ENCODE measurements around the gene PTPN7. TPM values are rescaled to one million over a fixed set of nuclear protein-coding genes. Genes with fewer than 3 reads are reported as not detected.
A peak's percentile ranks its signal among the peaks of the same experiment; 100 is the strongest.
"Not testable (repeated sequence)": the region's sequence is repeated elsewhere in the genome, so short reads cannot be mapped to it uniquely, and the experiment has no call there.

The PTPN7 gene
- total RNA-seq, 2 donors from 2014 or later: 1.8 to 4.7 TPM

GRCh38 chr1:202192770-202193613 lies 32.6 kb upstream of the PTPN7 start:
- DNase-seq (peak; percentile 45 to 71), ATAC-seq (peak; percentile 59)
- intact Hi-C loops (cut with DNase I, micrococcal nuclease): loop anchor here in 1 of 2 donors (5.0 kb wide), 1 partner anchor 119 kb away; no protein-coding TSS in a partner anchor

GRCh38 chr1:202191391-202191790 lies 31.0 kb upstream of the PTPN7 start:
- intact Hi-C loops (cut with DNase I, micrococcal nuclease): loop anchor here in 1 of 2 donors (5.0 kb wide), 1 partner anchor 121 kb away; no protein-coding TSS in a partner anchor

GRCh38 chr1:202189918-202190715 lies 29.7 kb upstream of the PTPN7 start:
- ATAC-seq: peak; percentile 13
- DNase-seq: no peak
- intact Hi-C loops (cut with DNase I, micrococcal nuclease): loop anchor here (5.0 kb wide), 2 partner anchors 122 to 527 kb away; no protein-coding TSS in a partner anchor

More at GRCh38 chr1:202191391-202191790, 31.0 kb upstream of the PTPN7 start:
- ATAC-seq, DNase-seq: not testable (repeated sequence)

GRCh38 chr1:202189001-202189790 lies 28.8 kb upstream of the PTPN7 start:
- intact Hi-C loops (cut with DNase I, micrococcal nuclease): loop anchor here in 1 of 2 donors (5.0 kb wide), 1 partner anchor 528 kb away; no protein-coding TSS in a partner anchor
- ATAC-seq (peak; percentile 42), DNase-seq (peak; percentile 54 to 89)

GRCh38 chr1:202187697-202188407 lies 27.4 kb upstream of the PTPN7 start:
- DNase-seq (no peak), ATAC-seq (no peak)
- intact Hi-C loops (cut with DNase I, micrococcal nuclease): loop anchor here in 1 of 2 donors (5.0 kb wide), 1 partner anchor 529 kb away; no protein-coding TSS in a partner anchor

GRCh38 chr1:202187041-202187671 lies 26.8 kb upstream of the PTPN7 start:
- intact Hi-C loops (cut with DNase I, micrococcal nuclease): loop anchor here in 1 of 2 donors (5.0 kb wide), 1 partner anchor 530 kb away; no protein-coding TSS in a partner anchor
- DNase-seq (peak; percentile 76 to 84), ATAC-seq (peak; percentile 90)

GRCh38 chr1:202186327-202186726 lies 25.9 kb upstream of the PTPN7 start:
- DNase-seq: no peak
- intact Hi-C loops (cut with DNase I, micrococcal nuclease): loop anchor here in 1 of 2 donors (5.0 kb wide), 1 partner anchor 531 kb away; no protein-coding TSS in a partner anchor

GRCh38 chr1:202184750-202185460 lies 24.5 kb upstream of the PTPN7 start:
- intact Hi-C loops (cut with DNase I, micrococcal nuclease): loop anchor here in 1 of 2 donors (5.0 kb wide), 1 partner anchor 532 kb away; no protein-coding TSS in a partner anchor
- DNase-seq: peak; percentile 77 to 93
- ATAC-seq: peak; percentile 67

More at GRCh38 chr1:202186327-202186726, 25.9 kb upstream of the PTPN7 start:
- ATAC-seq: no peak

GRCh38 chr1:202182040-202182877 lies 21.9 kb upstream of the PTPN7 start:
- intact Hi-C loops (cut with DNase I, micrococcal nuclease): no loop called here
- no peak for DNase-seq
- ATAC-seq: no peak

GRCh38 chr1:202181586-202181985 lies 21.2 kb upstream of the PTPN7 start:
- DNase-seq (no peak), ATAC-seq (no peak)
- intact Hi-C loops (cut with DNase I, micrococcal nuclease): no loop called here

- DNase-seq; ATAC-seq; intact Hi-C loops (cut with DNase I, micrococcal nuclease): not testable (repeated sequence)
Measured at GRCh38 chr1:202180751-202181139, 20.3 kb upstream of the PTPN7 start.

GRCh38 chr1:202179828-202180750 lies 19.7 kb upstream of the PTPN7 start:
- intact Hi-C loops (cut with DNase I, micrococcal nuclease): no loop called here
- DNase-seq (no peak), ATAC-seq (no peak)

- DNase-seq (no peak), ATAC-seq (no peak)
- intact Hi-C loops (cut with DNase I, micrococcal nuclease): no loop called here
Measured at GRCh38 chr1:202176949-202177927, 16.8 kb upstream of the PTPN7 start.

GRCh38 chr1:202173993-202174392 lies 13.6 kb upstream of the PTPN7 start:
- intact Hi-C loops (cut with DNase I, micrococcal nuclease): no loop called here
- ATAC-seq (no peak), DNase-seq (no peak)

All from left colon (tissue), 2 donors.